ENCODE results near the gene RNF167.
"Not testable (repeated sequence)": the region's sequence is repeated elsewhere in the genome, so short reads cannot be mapped to it uniquely, and the experiment has no call there.

The RNF167 gene

GRCh38 chr17:4901648-4902344, 38.3 kb upstream of the RNF167 start:
- in situ Hi-C loops (cut with MboI; ENCODE audit: low sequenced_read_pairs), result no loop called here

- in situ Hi-C loops (cut with MboI; ENCODE audit: low sequenced_read_pairs), result no loop called here
Observed at GRCh38 chr17:4902540-4902939, 37.5 kb upstream of the RNF167 start.

GRCh38 chr17:4903051-4903818, 36.8 kb upstream of the RNF167 start, which contains the start of gene CHRNE:
Gene CHRNE, minus strand, starts transcription at chr17:4903098. Its CDS starts 35 bp downstream, at chr17:4903063.
- in situ Hi-C loops (cut with MboI; ENCODE audit: low sequenced_read_pairs), result no loop called here

- in situ Hi-C loops (cut with MboI; ENCODE audit: low sequenced_read_pairs), result not testable (repeated sequence)
Observed at GRCh38 chr17:4906642-4907041, 33.4 kb upstream of the RNF167 start.

- in situ Hi-C loops (cut with MboI; ENCODE audit: low sequenced_read_pairs), result no loop called here
Observed at GRCh38 chr17:4908301-4908700, 31.8 kb upstream of the RNF167 start.

GRCh38 chr17:4908711-4909496, 31.2 kb upstream of the RNF167 start:
- in situ Hi-C loops (cut with MboI; ENCODE audit: low sequenced_read_pairs), result no loop called here

- in situ Hi-C loops (cut with MboI; ENCODE audit: low sequenced_read_pairs), result no loop called here
Observed at GRCh38 chr17:4913994-4914393, 26.1 kb upstream of the RNF167 start.

- in situ Hi-C loops (cut with MboI; ENCODE audit: low sequenced_read_pairs), result not testable (repeated sequence)
Observed at GRCh38 chr17:4914551-4914950, 25.5 kb upstream of the RNF167 start.

- in situ Hi-C loops (cut with MboI; ENCODE audit: low sequenced_read_pairs), result no loop called here
Observed at GRCh38 chr17:4919511-4920047, 20.5 kb upstream of the RNF167 start.

- in situ Hi-C loops (cut with MboI; ENCODE audit: low sequenced_read_pairs), result no loop called here
Observed at GRCh38 chr17:4920351-4921048, 19.6 kb upstream of the RNF167 start.

GRCh38 chr17:4921320-4921719, 18.7 kb upstream of the RNF167 start:
- in situ Hi-C loops (cut with MboI; ENCODE audit: low sequenced_read_pairs), result no loop called here

- in situ Hi-C loops (cut with MboI; ENCODE audit: low sequenced_read_pairs), result not testable (repeated sequence)
Observed at GRCh38 chr17:4926577-4927335, 13.3 kb upstream of the RNF167 start.

- in situ Hi-C loops (cut with MboI; ENCODE audit: low sequenced_read_pairs), result no loop called here
Observed at GRCh38 chr17:4928881-4929280, 11.2 kb upstream of the RNF167 start.

- in situ Hi-C loops (cut with MboI; ENCODE audit: low sequenced_read_pairs), result no loop called here
Observed at GRCh38 chr17:4931963-4932362, 8.1 kb upstream of the RNF167 start, which contains the start of gene GP1BA. Gene GP1BA, plus strand, starts transcription at chr17:4932277. Its CDS starts 328 bp downstream, at chr17:4932605.

GRCh38 chr17:4932756-4933155, 7.3 kb upstream of the RNF167 start:
- in situ Hi-C loops (cut with MboI; ENCODE audit: low sequenced_read_pairs), result no loop called here

GRCh38 chr17:4933646-4934045, 6.4 kb upstream of the RNF167 start:
- in situ Hi-C loops (cut with MboI; ENCODE audit: low sequenced_read_pairs), result no loop called here

GRCh38 chr17:4934173-4934979, 5.7 kb upstream of the RNF167 start:
- in situ Hi-C loops (cut with MboI; ENCODE audit: low sequenced_read_pairs), result no loop called here

- in situ Hi-C loops (cut with MboI; ENCODE audit: low sequenced_read_pairs), result no loop called here
Observed at GRCh38 chr17:4935650-4936049, 4.4 kb upstream of the RNF167 start.

GRCh38 chr17:4936436-4936835, 3.6 kb upstream of the RNF167 start:
- in situ Hi-C loops (cut with MboI; ENCODE audit: low sequenced_read_pairs), result no loop called here

All from HL-60/S4 (cell line).